Measurements from ENCODE around the gene ZNF394. TPM values are rescaled to one million over a fixed set of nuclear protein-coding genes. Genes with fewer than 3 reads are reported as not detected.
A peak's percentile ranks its signal among the peaks of the same experiment; 100 is the strongest.

Gene ZNF394
- total RNA-seq, 1 experiment from 2014 or later: 20.0 TPM

DNA sequence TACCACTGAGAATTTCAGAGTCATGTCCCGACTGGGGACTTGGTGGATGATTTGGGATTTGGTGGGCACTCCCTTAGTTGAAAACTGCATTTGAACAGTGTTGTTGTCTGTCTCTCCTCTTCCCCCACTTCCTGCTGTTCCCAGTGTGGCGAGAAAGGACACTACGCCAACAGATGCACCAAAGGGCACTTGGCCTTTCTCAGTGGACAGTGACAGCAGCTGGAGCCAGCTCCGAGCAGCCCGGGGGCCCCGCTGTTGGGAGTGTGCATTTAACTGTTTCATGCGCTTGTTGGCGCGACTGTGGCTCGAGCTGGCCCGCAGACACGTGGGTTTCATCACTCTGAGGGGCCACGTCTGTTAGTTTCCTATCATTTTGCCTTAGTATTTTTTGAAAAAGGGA, 43.8 kb downstream of the ZNF394 start:
- Histone ChIP-seq H3K36me3 (ENCODE audit: control insufficient read depth, insufficient read depth, low read length) (peaks cover 14% of the 10 kb centered on the region), H3K9me3 (ENCODE audit: control insufficient read depth, insufficient read depth, low read depth, low read length) (no peaks in the 10 kb centered on the region), H3K27ac (ENCODE audit: low read length) (peak overlapping the region; percentile 34; the same call in 1 of the 2 replicates), H3K4me1 (ENCODE audit: control insufficient read depth, insufficient read depth, low read length) (no peaks in the 10 kb centered on the region), H3K27me3 (ENCODE audit: control insufficient read depth, insufficient read depth, low read length) (no peaks in the 10 kb centered on the region), H3K4me3 (ENCODE audit: low read depth in 2 of 2, low read length in 2 of 2) (no peak overlapping the region)
- no TSS peak for BruUV-seq (replicated peaks)
- DNase-seq (ENCODE audit: low read depth, low spot score) (no peak), ATAC-seq (no peak)
- intact Hi-C loops (cut with micrococcal nuclease; ENCODE audit: unreplicated experiment): no loop called here
- in situ Hi-C loops (cut with HindIII; ENCODE audit: low pct_unique_long_range_greater_than_20kb, low sequenced_read_pairs): no loop called here
- POLR2A ChIA-PET: interaction anchor here (0.5 kb wide), 1 partner anchor 10 kb away, joined by 6 read pairs; no protein-coding TSS in a partner anchor
- TF ChIP-seq, protein P1, sequence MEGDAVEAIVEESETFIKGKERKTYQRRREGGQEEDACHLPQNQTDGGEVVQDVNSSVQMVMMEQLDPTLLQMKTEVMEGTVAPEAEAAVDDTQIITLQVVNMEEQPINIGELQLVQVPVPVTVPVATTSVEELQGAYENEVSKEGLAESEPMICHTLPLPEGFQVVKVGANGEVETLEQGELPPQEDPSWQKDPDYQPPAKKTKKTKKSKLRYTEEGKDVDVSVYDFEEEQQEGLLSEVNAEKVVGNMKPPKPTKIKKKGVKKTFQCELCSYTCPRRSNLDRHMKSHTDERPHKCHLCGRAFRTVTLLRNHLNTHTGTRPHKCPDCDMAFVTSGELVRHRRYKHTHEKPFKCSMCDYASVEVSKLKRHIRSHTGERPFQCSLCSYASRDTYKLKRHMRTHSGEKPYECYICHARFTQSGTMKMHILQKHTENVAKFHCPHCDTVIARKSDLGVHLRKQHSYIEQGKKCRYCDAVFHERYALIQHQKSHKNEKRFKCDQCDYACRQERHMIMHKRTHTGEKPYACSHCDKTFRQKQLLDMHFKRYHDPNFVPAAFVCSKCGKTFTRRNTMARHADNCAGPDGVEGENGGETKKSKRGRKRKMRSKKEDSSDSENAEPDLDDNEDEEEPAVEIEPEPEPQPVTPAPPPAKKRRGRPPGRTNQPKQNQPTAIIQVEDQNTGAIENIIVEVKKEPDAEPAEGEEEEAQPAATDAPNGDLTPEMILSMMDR (IDR thresholded peaks at IDR 0.05): no peak
- TF ChIP-seq, protein P2, sequence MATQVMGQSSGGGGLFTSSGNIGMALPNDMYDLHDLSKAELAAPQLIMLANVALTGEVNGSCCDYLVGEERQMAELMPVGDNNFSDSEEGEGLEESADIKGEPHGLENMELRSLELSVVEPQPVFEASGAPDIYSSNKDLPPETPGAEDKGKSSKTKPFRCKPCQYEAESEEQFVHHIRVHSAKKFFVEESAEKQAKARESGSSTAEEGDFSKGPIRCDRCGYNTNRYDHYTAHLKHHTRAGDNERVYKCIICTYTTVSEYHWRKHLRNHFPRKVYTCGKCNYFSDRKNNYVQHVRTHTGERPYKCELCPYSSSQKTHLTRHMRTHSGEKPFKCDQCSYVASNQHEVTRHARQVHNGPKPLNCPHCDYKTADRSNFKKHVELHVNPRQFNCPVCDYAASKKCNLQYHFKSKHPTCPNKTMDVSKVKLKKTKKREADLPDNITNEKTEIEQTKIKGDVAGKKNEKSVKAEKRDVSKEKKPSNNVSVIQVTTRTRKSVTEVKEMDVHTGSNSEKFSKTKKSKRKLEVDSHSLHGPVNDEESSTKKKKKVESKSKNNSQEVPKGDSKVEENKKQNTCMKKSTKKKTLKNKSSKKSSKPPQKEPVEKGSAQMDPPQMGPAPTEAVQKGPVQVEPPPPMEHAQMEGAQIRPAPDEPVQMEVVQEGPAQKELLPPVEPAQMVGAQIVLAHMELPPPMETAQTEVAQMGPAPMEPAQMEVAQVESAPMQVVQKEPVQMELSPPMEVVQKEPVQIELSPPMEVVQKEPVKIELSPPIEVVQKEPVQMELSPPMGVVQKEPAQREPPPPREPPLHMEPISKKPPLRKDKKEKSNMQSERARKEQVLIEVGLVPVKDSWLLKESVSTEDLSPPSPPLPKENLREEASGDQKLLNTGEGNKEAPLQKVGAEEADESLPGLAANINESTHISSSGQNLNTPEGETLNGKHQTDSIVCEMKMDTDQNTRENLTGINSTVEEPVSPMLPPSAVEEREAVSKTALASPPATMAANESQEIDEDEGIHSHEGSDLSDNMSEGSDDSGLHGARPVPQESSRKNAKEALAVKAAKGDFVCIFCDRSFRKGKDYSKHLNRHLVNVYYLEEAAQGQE (IDR thresholded peaks at IDR 0.05; ENCODE audit: insufficient read depth in 1 of 2, low read depth in 2 of 2, low read length in 1 of 2): no peak
- TF ChIP-seq SIN3A (IDR thresholded peaks at IDR 0.05; ENCODE audit: borderline replicate concordance, insufficient read depth, low read depth, low read length) (no peak), POLR2AphosphoS5 (IDR thresholded peaks at IDR 0.05; ENCODE audit: low read depth, low read length) (no peak), TCF7L2 (IDR thresholded peaks at IDR 0.05; ENCODE audit: low read depth, low read length) (no peak)
- CTCF ChIA-PET: no interaction called here

DNA sequence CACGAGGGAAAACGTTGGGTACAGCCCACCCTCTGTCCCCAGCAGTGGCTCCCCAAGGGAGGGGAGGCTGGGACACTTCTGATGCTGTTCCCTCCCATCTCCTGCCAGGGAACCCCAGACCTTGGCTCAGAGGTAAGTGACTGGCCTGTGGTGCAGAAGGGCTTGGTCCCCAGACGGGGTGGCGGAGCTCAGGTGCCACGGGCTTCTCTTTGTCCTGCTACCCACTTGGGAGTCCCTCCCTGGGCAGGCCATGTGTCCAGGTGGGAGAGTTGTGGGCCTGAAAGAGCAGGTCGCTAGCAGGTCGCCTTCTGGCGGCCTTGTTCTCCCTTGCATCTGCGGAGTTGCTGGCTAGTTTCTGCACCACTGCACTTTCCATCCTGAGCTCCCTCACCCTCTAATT, 44.2 kb downstream of the ZNF394 start:
- in situ Hi-C loops (cut with HindIII; ENCODE audit: low pct_unique_long_range_greater_than_20kb, low sequenced_read_pairs) (no loop called here), intact Hi-C loops (cut with micrococcal nuclease; ENCODE audit: unreplicated experiment) (no loop called here)
- ATAC-seq (no peak), DNase-seq (ENCODE audit: low read depth, low spot score) (no peak)
- Histone ChIP-seq H3K27me3 (ENCODE audit: control insufficient read depth, insufficient read depth, low read length) (no peaks in the 10 kb centered on the region), H3K9me3 (ENCODE audit: control insufficient read depth, insufficient read depth, low read depth, low read length) (no peaks in the 10 kb centered on the region), H3K27ac (ENCODE audit: low read length) (peak overlapping the region; percentile 34; the same call in 1 of the 2 replicates), H3K4me1 (ENCODE audit: control insufficient read depth, insufficient read depth, low read length) (no peaks in the 10 kb centered on the region), H3K4me3 (ENCODE audit: low read depth in 2 of 2, low read length in 2 of 2) (no peak overlapping the region), H3K36me3 (ENCODE audit: control insufficient read depth, insufficient read depth, low read length) (peaks cover 15% of the 10 kb centered on the region)
- ChIA-PET CTCF (no interaction called here), POLR2A (interaction anchor here (0.5 kb wide), 1 partner anchor 10 kb away, joined by 6 read pairs; no protein-coding TSS in a partner anchor)
- BruUV-seq (replicated peaks): no TSS peak
- TF ChIP-seq, protein P1 (IDR thresholded peaks at IDR 0.05): no peak
- TF ChIP-seq POLR2AphosphoS5 (IDR thresholded peaks at IDR 0.05; ENCODE audit: low read depth, low read length) (no peak), SIN3A (IDR thresholded peaks at IDR 0.05; ENCODE audit: borderline replicate concordance, insufficient read depth, low read depth, low read length) (no peak), TCF7L2 (IDR thresholded peaks at IDR 0.05; ENCODE audit: low read depth, low read length) (no peak)
- TF ChIP-seq, protein P2 (IDR thresholded peaks at IDR 0.05; ENCODE audit: insufficient read depth in 1 of 2, low read depth in 2 of 2, low read length in 1 of 2): no peak

All from Panc1 (cell line).